Thoracic aorta (tissue), 2 donors: ENCODE data around the gene ZNF397. TPM values are rescaled to one million over a fixed set of nuclear protein-coding genes. Genes with fewer than 3 reads are reported as not detected.
"Not testable (repeated sequence)": the region's sequence is repeated elsewhere in the genome, so short reads cannot be mapped to it uniquely, and the experiment has no call there.

Experiments used
- ATAC-seq: fragments of 150-250 bp; one replicate; pipeline ENCODE4 v1.8.0; 2017; ENCODE audit warnings: low read depth; ENCODE audit not compliant: insufficient number of reproducible peaks, low FRiP score
- DNase-seq: peaks from one replicate; pipeline ENCODE4 v3.0.0-alpha.2; 2020; ENCODE audit warnings: low spot score
- H3K27ac ChIP-seq, 2 donors: fragments of 200-600 bp; sonication (generic); 1 replicate in 1 of 2; 2 replicates in 1 of 2; pipeline ENCODE4 v1.5.1; 2016; ENCODE audit warnings: mild to moderate bottlenecking in 2 of 2, moderate library complexity in 2 of 2
- H3K27me3 ChIP-seq: fragments of 200-600 bp; sonication (generic); replicated peaks from 2 replicates; pipeline ENCODE4 v1.6.0; 2016; ENCODE audit warnings: mild to moderate bottlenecking; ENCODE audit not compliant: insufficient read depth
- H3K36me3 ChIP-seq: fragments of 200-600 bp; sonication (generic); one replicate; pipeline ENCODE4 v1.5.1; 2016
- H3K4me1 ChIP-seq, 2 donors: fragments of 200-600 bp; sonication (generic); 1 replicate in 1 of 2; 2 replicates in 1 of 2; pipeline versions ENCODE4 v1.5.1 to v1.6.0; 2016; ENCODE audit warnings: low read depth in 2 of 2, mild to moderate bottlenecking in 1 of 2; ENCODE audit not compliant: control insufficient read depth in 1 of 2
- H3K4me3 ChIP-seq: fragments of 200-600 bp; sonication (generic); 2 replicates; pipeline ENCODE4 v1.5.1; 2016; ENCODE audit warnings: mild to moderate bottlenecking
- H3K9me3 ChIP-seq: fragments of 200-600 bp; sonication (generic); 2 replicates; pipeline ENCODE4 v1.5.1; 2016
- total RNA-seq, 2 donors: library from RNA; depleted of rRNA; stranded (reverse); fragments of >200 nt; gene quantifications; one replicate each; pipeline versions ENCODE4 v1.1.0 to v1.2.3, GENCODE V29; 2016
- TF ChIP-seq, protein P1 (sequence below): fragments of 200-600 bp; sonication (generic); IDR thresholded peaks from one replicate; pipeline ENCODE4 v1.5.1; 2019; ENCODE audit warnings: antibody characterized with exemption

Gene ZNF397
- total RNA-seq, 2 donors from 2014 or later, result 16.2 to 45.8 TPM

DNA sequence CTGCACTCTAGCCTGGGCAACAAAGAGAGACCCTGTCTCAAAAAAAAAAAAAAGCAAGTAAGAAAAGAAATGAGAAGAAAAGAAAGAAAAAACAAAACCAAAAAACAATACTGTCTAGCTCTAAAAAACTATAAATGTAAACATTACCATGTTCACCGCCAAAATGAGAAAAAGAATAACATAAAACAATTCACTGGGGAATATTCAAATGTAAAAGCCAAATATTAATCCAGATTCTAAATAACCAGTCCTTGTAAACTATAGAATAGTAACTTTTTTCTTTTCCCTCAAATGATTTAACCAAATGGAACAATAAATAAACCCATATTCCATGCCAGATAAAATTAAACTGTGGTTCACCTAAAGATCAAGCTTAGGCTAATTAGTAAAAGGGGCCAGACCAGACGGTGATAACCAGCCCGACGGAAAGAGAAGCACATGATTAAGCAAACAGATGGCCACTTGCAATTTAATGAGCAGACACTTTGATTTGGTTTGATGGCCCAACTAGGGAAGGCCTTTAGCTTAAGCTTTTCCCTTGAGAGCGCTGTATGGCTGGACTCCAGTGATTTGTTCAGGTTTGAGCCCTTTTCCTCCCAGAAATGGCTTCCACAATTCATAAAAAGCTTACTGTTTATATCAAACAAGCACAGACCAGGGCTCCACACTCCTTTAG lies 39.4 kb upstream of the ZNF397 start:
- no peak for ATAC-seq
- Histone ChIP-seq H3K4me3 (no peak overlapping the region), H3K4me1 (peaks cover 0 to 5% of the 10 kb centered on the region in 2 donors), H3K36me3 (no peaks in the 10 kb centered on the region), H3K9me3 (no peaks in the 10 kb centered on the region), H3K27ac (no peak overlapping the region), H3K27me3 (no peaks in the 10 kb centered on the region)
- TF ChIP-seq, protein P1, sequence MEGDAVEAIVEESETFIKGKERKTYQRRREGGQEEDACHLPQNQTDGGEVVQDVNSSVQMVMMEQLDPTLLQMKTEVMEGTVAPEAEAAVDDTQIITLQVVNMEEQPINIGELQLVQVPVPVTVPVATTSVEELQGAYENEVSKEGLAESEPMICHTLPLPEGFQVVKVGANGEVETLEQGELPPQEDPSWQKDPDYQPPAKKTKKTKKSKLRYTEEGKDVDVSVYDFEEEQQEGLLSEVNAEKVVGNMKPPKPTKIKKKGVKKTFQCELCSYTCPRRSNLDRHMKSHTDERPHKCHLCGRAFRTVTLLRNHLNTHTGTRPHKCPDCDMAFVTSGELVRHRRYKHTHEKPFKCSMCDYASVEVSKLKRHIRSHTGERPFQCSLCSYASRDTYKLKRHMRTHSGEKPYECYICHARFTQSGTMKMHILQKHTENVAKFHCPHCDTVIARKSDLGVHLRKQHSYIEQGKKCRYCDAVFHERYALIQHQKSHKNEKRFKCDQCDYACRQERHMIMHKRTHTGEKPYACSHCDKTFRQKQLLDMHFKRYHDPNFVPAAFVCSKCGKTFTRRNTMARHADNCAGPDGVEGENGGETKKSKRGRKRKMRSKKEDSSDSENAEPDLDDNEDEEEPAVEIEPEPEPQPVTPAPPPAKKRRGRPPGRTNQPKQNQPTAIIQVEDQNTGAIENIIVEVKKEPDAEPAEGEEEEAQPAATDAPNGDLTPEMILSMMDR, result no peak
- DNase-seq, result no peak

DNA sequence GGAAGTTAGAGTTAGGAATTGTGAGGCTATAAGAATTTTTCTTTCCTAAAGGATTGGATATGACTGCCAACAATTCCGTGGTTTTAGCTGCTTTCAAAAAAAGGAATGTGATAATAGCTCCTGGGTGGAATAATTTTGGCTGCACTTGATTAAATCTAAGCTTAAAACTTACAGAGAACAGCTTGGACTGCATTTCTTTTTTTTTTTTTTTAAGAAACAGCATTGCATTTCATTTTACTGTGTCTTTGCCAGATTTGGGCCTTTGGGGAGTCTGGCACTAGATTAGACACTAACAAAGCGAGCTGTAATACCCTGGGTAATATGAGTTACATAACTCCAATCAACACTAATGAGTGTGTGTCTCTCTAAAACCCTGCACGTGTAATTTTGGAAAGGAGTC lies 37.8 kb upstream of the ZNF397 start:
- Histone ChIP-seq H3K27me3 (no peaks in the 10 kb centered on the region), H3K27ac (no peak overlapping the region), H3K9me3 (no peaks in the 10 kb centered on the region), H3K36me3 (no peaks in the 10 kb centered on the region), H3K4me1 (peaks cover 0 to 2% of the 10 kb centered on the region in 2 donors), H3K4me3 (no peak overlapping the region)
- TF ChIP-seq, protein P1, result no peak
- DNase-seq (no peak), ATAC-seq (no peak)

DNA sequence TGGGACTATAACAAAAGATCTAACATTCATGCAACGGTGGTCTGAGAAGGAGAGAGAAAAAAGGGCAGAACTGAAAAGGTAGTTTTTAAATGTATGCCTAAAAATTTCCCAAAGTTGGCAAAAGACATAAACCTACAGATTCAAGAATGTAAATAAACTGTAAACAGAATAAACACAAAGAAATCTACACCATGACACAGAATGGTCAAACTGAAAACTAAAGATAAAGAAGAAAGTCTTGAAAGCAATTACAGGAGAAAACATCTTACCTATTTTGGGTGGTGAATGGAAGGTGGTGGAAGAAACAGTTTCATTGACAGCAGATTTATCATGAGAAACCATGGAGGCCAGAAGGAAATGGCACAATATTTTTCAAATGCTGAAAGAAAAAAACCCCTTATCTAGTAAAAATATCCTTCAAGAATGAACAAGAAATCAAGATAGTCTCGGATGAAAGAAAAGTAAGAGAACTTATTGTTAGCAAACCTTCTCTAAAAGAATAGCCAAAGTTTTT lies 35.6 kb upstream of the ZNF397 start:
- peaks cover 0 to 2% of the 10 kb centered on the region in 2 donors for H3K4me1 ChIP-seq
- TF ChIP-seq, protein P1, result no peak
- no peak overlapping the region for H3K27ac ChIP-seq
- DNase-seq (no peak), ATAC-seq (no peak)
- no peaks in the 10 kb centered on the region for H3K36me3 ChIP-seq
- no peaks in the 10 kb centered on the region for H3K9me3 ChIP-seq
- no peaks in the 10 kb centered on the region for H3K27me3 ChIP-seq
- H3K4me3 ChIP-seq, result no peak overlapping the region

DNA sequence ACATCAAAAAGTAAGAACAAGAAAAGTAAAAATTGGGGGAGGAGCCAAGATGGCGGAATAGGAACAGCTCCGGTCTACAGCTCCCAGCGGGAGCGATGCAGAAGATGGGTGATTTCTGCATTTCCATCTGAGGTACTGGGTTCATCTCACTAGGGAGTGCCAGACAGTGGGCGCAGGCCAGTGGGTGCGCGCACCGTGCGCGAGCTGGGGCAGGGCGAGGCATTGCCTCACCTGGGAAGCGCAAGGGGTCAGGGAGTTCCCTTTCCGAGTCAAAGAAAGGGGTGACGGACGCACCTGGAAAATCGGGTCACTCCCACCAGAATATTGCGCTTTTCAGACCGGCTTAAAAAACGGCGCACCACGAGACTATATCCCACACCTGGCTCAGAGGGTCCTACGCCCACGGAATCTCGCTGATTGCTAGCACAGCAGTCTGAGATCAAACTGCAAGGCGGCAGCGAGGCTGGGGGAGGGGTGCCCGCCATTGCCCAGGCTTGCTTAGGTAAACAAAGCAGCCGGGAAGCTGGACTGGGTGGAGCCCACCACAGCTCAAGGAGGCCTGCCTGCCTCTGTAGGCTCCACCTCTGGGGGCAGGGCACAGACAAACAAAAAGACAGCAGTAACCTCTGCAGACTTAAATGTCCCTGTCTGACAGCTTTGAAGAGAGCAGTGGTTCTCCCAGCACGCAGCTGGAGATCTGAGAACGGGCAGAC lies 34.9 kb upstream of the ZNF397 start:
- DNase-seq, H3K36me3 ChIP-seq, H3K4me1 ChIP-seq, ATAC-seq, H3K9me3 ChIP-seq, H3K27me3 ChIP-seq, H3K4me3 ChIP-seq, H3K27ac ChIP-seq: not testable (repeated sequence)

DNA sequence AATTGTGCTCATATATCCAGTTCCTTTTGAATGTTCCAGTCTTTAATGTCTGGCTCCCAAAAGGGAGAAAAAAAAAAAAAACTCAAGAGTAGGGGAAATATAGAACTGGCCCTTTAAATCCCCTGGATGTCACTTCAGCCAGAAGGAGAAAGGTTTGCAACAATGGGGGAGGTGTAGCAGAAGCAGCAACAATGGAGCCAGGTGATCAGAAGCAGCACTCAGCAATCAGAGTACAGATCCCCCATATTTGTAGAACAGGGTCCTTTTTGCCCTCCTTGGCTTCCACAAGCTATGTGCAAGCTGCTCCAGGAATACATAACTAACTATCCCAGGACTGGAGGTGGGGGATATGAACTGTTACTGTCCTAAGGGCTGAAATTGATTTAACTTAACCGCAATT lies 25.8 kb upstream of the ZNF397 start:
- ATAC-seq (no peak), DNase-seq (no peak)
- Histone ChIP-seq H3K36me3 (no peaks in the 10 kb centered on the region), H3K9me3 (no peaks in the 10 kb centered on the region), H3K4me1 (no peaks in the 10 kb centered on the region), H3K4me3 (no peak overlapping the region), H3K27ac (no peak overlapping the region), H3K27me3 (no peaks in the 10 kb centered on the region)
- TF ChIP-seq, protein P1, result no peak

DNA sequence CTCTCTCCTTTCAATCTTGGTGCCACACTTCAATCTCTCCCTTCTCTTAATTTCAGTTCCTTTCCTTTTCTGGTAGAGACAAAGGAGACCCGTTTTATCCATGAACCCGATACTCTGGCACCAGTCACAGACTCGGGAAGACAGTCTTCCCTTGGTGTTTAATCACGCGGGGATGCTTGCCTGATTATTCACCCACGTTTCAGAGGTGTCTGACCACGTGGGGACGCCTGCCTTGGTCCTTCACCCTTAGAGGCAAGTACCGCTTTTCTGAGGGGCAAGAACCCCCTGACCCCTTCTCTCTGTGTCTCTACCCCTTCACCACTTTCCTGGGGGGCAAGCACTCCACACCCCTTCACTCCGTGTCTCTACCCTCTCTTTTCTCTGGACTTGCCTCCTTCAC lies 24.2 kb upstream of the ZNF397 start:
- H3K4me3 ChIP-seq, H3K36me3 ChIP-seq, H3K27me3 ChIP-seq, H3K4me1 ChIP-seq, ATAC-seq, DNase-seq, H3K27ac ChIP-seq, H3K9me3 ChIP-seq: not testable (repeated sequence)

DNA sequence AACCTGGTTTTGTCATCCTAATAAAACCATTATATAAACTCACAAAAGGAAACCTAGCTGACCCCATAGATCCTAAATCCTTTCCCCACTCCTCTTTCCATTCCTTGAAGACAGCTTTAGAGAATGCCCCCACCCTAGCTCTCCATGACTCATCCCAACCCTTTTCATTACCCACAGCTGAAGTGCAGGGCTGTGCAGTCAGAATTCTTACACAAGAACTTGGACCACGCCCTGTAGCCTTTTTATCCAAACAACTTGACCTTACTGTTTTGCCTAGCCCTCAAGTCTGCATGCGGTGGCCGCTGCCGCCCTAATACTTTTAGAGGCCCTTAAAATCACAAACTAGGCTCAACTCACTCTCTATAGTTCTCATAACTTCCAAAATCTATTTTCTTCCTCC lies 21.5 kb upstream of the ZNF397 start:
- not testable (repeated sequence) for H3K27ac ChIP-seq, DNase-seq, H3K27me3 ChIP-seq, H3K36me3 ChIP-seq, ATAC-seq, H3K9me3 ChIP-seq, H3K4me1 ChIP-seq, H3K4me3 ChIP-seq
